DMS79 (cell line): Measurements from ENCODE around the gene KCNK16.
"Not testable (repeated sequence)": the region's sequence is repeated elsewhere in the genome, so short reads cannot be mapped to it uniquely, and the experiment has no call there.

Source experiments
- DNase-seq: peaks from one replicate; lab custom pipeline; 2025; lab: John Stamatoyannopoulos, UW

The KCNK16 gene

DNA sequence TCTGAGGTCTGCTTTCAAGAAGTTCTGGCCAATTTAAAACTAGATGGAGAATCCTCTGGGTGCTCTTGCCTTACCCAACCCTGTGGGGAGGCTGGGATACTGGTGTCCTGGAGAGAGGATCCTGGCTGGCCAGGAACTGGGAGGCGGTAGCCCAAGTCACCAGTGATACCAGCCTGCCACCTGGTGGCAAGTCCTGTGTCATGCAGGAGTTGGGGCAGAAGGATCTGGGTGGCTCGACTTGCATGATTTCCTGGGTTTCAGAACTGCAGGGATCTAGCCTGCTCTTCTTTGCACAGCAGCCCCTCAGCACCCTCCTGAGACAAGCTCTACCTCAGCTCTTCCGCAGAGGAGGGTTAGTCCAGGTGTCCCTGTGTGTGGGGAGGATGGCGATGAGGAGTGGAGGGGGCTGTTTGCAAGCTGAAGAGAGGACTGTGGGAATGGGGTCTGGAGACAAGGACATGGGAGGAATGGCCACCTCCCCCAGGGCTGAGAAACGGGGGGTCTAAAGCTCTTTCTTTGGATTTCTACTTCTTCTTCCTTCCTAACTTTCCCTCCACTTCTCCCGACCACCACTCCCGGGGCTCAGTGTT, 12.5 kb downstream of the KCNK16 start:
- DNase-seq = peak; percentile 62

- DNase-seq = no peak
These were observed 15.0 kb downstream of the KCNK16 start for GRCh38 chr6:39307462-39307861.

DNA sequence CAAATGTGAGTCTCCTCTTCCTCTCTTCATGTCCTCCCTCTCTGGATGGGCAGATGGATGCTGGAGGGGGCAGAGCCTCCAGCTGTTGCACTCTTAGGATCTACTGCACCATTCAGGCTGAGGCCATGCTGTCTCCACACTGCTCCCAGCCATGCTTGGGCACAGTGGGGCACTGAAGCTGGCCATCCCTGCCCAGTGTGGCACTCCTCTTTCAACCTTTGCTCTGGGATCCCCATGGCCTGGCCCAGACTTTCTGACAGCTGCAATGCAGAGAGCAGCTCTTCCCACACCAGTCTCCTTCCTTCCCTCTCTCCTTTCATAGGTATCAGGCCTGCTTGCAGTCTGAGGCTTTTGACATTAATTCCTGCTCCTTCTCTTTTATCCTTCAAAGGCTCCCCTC, 17.6 kb downstream of the KCNK16 start:
- DNase-seq = no peak

DNA sequence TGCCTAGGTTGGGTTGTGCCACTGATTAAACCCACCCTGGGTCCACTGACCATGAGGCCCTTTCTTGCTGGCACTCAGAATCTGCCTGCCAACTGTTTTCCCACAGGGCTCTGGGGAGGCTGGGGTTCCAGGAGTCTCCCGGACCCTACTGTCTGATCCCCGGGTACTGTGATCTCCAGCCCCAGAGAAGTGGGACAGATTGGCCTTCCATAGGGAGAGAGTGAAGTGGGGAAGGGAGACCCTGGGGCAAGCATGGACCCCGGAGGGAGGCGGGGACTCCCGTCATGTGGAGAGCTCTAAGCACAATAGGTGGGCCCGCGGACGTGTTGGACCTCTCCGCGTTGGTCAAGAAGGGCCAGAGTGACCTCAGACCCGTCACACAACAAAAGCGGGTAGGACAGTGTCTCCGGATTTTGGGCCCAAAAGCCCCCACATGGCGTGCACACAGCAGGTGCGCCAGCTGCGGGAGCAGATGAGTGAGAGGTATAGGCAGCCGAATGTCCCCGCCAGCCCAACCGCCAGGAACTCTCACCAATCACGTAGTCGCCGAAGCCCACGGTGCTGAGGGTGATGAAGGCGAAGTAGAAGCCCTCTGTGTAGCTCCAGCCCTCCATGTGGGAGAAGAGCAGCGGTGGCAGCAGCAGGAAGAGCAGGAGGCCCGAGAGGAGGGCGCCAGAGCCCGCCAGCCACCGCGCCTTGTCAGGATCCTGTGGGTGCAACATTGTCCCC, 18.9 kb downstream of the KCNK16 start:
- no peak for DNase-seq

GRCh38 chr6:39302669-39303424, 19.7 kb downstream of the KCNK16 start:
- no peak for DNase-seq

- no peak for DNase-seq
These were observed 20.5 kb downstream of the KCNK16 start for GRCh38 chr6:39302011-39302410.

DNA sequence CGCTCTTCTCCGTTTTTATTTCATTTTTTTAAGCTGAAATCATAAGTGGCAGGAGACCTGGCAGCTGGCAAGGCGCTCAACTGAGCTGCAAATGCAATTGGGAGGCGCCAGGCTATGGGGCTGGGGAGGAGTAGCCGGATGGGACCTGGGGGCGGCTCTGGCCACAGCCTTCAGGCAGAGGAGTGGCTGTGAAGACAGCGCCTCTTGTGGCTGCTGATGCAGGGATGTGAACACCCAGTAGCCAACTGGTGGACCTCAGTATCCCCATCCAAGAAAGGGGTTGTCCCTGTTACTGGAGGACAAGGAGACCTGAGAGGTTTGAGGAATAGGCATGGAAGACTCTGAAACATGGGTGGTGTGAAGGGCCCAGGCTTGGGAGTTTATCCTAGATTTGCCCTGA, 20.9 kb downstream of the KCNK16 start:
- no peak for DNase-seq

DNA sequence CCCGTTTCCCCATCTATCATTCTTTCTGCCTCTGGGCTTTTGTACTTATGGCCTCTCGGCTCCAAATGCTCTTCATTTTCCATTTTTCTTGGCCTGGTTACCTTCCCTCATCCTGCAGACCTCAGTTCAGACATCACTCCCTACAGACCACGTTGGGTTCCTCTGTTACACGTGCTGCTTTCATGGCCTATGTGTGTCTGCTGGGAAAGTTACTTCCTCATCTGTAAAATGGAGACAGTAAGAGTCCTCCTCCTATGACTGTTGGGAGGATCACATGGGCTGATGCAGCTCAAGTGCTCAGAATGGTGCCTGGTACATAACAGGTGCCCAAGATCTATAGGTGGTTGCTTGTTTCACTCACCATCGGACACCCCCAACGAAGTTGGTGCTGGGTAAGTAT, 21.8 kb downstream of the KCNK16 start:
- no peak for DNase-seq

- no peak for DNase-seq
These were observed 24.4 kb downstream of the KCNK16 start for GRCh38 chr6:39298061-39298460.

- no peak for DNase-seq
These were observed 25.5 kb downstream of the KCNK16 start for GRCh38 chr6:39296745-39297640.

DNA sequence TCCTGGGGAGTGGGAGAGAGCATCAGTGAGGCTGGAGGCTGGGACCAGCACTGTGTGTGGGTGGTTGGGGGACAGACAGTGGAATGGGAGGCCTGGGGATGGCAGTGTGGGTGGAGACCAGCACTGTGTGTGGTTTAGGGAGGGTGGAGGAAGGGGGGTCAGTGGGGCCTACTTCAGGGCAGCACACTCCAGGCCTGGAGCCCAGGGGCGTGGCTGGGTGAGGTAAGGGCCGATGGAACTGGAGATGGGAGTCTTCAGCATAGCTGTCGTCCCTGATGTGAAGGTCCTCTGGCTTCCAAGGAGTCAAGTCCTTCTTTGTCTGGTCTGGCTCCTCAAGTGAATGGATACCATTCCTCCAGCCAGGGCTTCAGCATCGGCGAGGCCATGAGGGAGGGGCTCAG, 26.9 kb downstream of the KCNK16 start:
- DNase-seq = no peak

- no peak for DNase-seq
These were observed 27.6 kb downstream of the KCNK16 start for GRCh38 chr6:39294899-39295298.

DNA sequence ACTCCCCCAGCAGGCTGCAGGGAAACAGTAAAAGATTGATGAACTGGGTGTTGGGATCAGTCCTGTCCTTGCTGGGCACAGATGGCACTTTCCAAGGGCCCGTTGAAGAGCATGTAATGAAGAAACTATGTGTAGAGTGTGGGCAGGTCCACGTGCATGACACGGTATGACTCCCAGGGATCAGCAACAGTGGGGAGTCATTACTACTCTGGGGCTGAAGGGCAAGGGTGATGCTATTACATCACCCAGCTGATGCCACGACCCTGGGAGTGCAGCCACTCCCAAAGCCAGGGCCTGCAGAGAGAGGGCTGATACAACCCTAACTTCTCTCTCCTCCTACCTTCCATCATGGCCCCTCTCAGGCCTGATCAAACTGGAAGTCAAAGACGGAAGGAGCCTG, 28.4 kb downstream of the KCNK16 start:
- no peak for DNase-seq

- DNase-seq = no peak
These were observed 29.9 kb downstream of the KCNK16 start for GRCh38 chr6:39292637-39293036.

- DNase-seq = no peak
These were observed 33.0 kb downstream of the KCNK16 start for GRCh38 chr6:39289490-39289889.

GRCh38 chr6:39287601-39288000, 34.9 kb downstream of the KCNK16 start:
- DNase-seq = no peak

DNA sequence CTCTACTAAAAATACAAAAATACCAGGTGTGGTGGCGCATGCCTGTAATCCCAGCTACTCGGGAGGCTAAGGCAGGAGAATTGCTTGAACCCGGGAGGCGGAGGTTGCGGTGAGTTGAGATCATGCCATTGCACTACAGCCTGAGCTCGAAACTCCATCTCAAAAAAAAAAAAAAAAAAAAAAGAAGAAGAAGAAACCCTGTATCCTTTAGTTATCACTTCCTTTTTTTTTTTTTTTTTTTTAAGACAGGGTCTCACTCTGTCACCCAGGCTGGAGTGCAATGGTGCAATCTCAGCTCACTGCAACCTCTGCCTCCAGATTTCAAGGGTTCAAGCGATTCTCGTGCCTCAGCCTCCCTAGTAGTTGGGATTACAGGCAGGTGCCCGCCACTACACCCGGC, 35.9 kb downstream of the KCNK16 start:
- DNase-seq = not testable (repeated sequence)

DNA sequence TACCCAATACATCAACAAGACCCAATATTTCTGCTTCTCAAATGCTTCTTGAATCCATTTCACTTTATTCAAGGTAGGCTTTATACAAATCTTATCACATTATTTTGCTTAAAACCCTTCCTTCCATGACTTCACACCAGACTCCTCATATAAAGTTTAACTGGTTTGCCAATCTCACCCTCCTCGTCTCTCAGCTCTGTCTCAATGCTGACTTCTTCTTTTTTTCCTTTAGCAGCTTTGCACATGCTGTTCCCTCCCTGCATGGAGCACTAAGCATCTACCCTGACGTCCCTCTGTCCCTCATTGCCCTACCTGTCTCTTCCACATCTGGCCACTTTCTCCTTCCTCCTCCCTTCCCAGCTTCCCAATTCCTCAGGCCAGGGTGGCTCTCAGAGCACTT, 39.7 kb downstream of the KCNK16 start:
- no peak for DNase-seq

- no peak for DNase-seq
These were observed 41.1 kb downstream of the KCNK16 start for GRCh38 chr6:39281312-39281980.

DNA sequence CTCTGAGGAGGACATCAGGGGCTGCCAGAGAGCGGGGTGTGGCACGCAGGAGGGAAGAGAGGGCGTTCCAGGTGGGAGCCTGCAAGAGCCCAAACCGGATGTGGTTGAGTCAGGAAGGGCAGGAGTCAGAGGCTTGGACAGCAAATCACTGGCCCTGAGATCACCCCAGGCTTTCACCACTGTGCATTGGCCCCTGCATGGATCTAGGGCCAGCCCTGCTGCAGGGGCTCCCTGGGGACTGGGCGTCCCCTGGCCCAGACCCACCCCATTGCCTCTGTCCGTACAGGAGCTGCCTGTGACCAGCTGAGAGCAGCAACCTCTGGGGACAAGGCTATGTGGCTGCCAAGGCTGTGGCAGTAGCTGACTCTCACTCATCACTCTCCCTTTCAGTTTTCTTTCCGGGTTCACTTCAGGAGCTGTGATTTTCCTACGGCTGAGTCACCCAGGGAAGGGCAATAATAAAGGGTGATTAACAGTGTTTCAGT, 42.2 kb downstream of the KCNK16 start:
- DNase-seq = no peak

GRCh38 chr6:39279539-39279938, 43.0 kb downstream of the KCNK16 start:
- no peak for DNase-seq
